ENCODE results near the gene CPLX1.

GRCh38 chr4:848803-849477 lies 23.0 kb upstream of the CPLX1 start:
- TF ChIP-seq CTCF (IDR thresholded peaks at IDR 0.05) (no peak), E2F1 (CRISPR knock-in tag; IDR thresholded peaks at IDR 0.05) (no peak), ZBTB21 (CRISPR knock-in tag; IDR thresholded peaks at IDR 0.05; ENCODE audit: borderline replicate concordance) (no peak), FOXK1 (CRISPR knock-in tag; IDR thresholded peaks at IDR 0.05) (no peak), ZNF317 (CRISPR knock-in tag; IDR thresholded peaks at IDR 0.05; ENCODE audit: borderline replicate concordance, low read depth) (no peak)
- TF ChIP-seq, protein P1, sequence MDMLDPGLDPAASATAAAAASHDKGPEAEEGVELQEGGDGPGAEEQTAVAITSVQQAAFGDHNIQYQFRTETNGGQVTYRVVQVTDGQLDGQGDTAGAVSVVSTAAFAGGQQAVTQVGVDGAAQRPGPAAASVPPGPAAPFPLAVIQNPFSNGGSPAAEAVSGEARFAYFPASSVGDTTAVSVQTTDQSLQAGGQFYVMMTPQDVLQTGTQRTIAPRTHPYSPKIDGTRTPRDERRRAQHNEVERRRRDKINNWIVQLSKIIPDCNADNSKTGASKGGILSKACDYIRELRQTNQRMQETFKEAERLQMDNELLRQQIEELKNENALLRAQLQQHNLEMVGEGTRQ (CRISPR knock-in tag; IDR thresholded peaks at IDR 0.05): no peak
